Peyer's patch (tissue), 4 donors: Measurements from ENCODE around the gene ZBTB2.

Source experiments
- CTCF ChIP-seq, 6 experiments: fragments of 450-650 bp in 4 of 6; fragments of 200-600 bp in 2 of 6; sonication (generic) in 1 of 6; IDR thresholded peaks; one replicate each; pipeline ENCODE4 v1.5.1; 2017 to 2019; ENCODE audit warnings: antibody characterized with exemption in 6 of 6, mild to moderate bottlenecking in 3 of 6, moderate library complexity in 1 of 6
- POLR2A ChIP-seq, 2 donors: fragments of 450-650 bp; IDR thresholded peaks; one replicate each; pipeline ENCODE4 v1.5.1; 2017; ENCODE audit warnings: antibody characterized with exemption in 2 of 2, mild to moderate bottlenecking in 2 of 2, moderate library complexity in 2 of 2

- TF ChIP-seq POLR2A (IDR thresholded peaks at IDR 0.05) = no peak
- TF ChIP-seq CTCF (IDR thresholded peaks at IDR 0.05) = no peak
Observed at GRCh38 chr6:151324488-151324825, 66.9 kb downstream of the ZBTB2 start.
